PC-3 (cell line): ENCODE results near the gene HBS1L.

ENCODE experiments used
- CTCF ChIP-seq: fragments of 300-600 bp; sonication (generic); conservative IDR thresholded peaks from 2 replicates; pipeline ENCODE4 v1.5.1; 2017; ENCODE audit warnings: antibody characterized with exemption, low read depth, mild to moderate bottlenecking, low read length
- EZH2 ChIP-seq: fragments of 300-600 bp; sonication (generic); IDR thresholded peaks from one replicate; pipeline ENCODE4 v1.6.1; 2017; ENCODE audit warnings: antibody characterized with exemption, mild to moderate bottlenecking, low read length; ENCODE audit not compliant: unreplicated experiment
- EZH2phosphoT487 ChIP-seq: fragments of 300-600 bp; sonication (generic); IDR thresholded peaks from 2 replicates; pipeline ENCODE4 v1.6.1; 2018; ENCODE audit warnings: mild to moderate bottlenecking, antibody characterized with exemption, low read length, borderline replicate concordance

DNA sequence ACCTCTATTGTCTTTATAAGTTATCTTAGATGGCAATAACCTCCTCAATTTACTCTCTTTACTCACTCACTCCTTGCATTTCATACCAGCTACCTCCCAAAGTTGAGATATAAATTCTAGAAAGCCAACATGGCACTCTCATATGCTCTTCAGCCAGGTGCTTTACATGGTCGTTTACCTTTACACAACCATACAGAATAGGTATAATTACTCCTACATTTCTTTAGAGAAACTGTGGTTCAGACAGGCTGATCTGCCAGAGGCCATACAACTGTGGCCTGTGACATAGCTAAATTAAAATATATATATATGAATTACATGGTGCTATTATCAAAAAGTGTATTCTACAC lies 45.7 kb downstream of the HBS1L start:
- TF ChIP-seq CTCF (no peak), EZH2phosphoT487 (no peak), EZH2 (no peak)
